Keratinocyte (primary cell): ENCODE results near the gene SHROOM1. TPM values are rescaled to one million over a fixed set of nuclear protein-coding genes. Genes with fewer than 3 reads are reported as not detected.
"Not testable (repeated sequence)": the region's sequence is repeated elsewhere in the genome, so short reads cannot be mapped to it uniquely, and the experiment has no call there.

Experiments used
- DNase-seq: peaks from one replicate; pipeline ENCODE4 v3.0.0-alpha.2; 2011; ENCODE audit warnings: low read depth, missing footprints, low spot score
- FAIRE-seq: peaks from 2 replicates; lab custom pipeline; 2011; peaks lifted over from hg19 to GRCh38; lab: Jason Lieb, UNC
- H2AFZ ChIP-seq: 2 replicates; pipeline ENCODE4 v1.6.0; 2012; ENCODE audit warnings: low read length, control low read depth, inconsistent platforms; ENCODE audit not compliant: control insufficient read depth
- H3K27ac ChIP-seq: 2 replicates; pipeline ENCODE4 v1.5.1; 2011; ENCODE audit warnings: low read length; ENCODE audit not compliant: control insufficient read depth, insufficient read depth
- H3K27me3 ChIP-seq: 3 replicates; pipeline ENCODE4 v1.6.0; 2011; ENCODE audit warnings: low read length; ENCODE audit not compliant: control insufficient read depth, insufficient read depth; ENCODE audit errors: extremely low read depth
- H3K36me3 ChIP-seq, 2 experiments: 2 replicates in 1 of 2; 3 replicates in 1 of 2; pipeline ENCODE4 v1.5.1; 2011; ENCODE audit warnings: low read length in 2 of 2, mild to moderate bottlenecking in 1 of 2; ENCODE audit not compliant: control insufficient read depth in 2 of 2, insufficient read depth in 2 of 2; ENCODE audit errors: extremely low read depth in 1 of 2
- H3K4me1 ChIP-seq: 3 replicates; pipeline ENCODE4 v1.5.1; 2011; ENCODE audit warnings: low read length; ENCODE audit not compliant: control insufficient read depth, insufficient read depth; ENCODE audit errors: extremely low read depth
- H3K4me2 ChIP-seq: 3 replicates; pipeline ENCODE4 v1.6.0; 2011; ENCODE audit warnings: low read depth, low read length; ENCODE audit not compliant: control insufficient read depth, insufficient read depth; ENCODE audit errors: extremely low read depth
- H3K4me3 ChIP-seq, 3 experiments: fragments of 200-600 bp in 1 of 3; sonication (generic) in 1 of 3; 2 replicates in 2 of 3; 3 replicates in 1 of 3; pipeline ENCODE4 v1.5.1; 2011 to 2016; ENCODE audit warnings: low read length in 3 of 3, mild to moderate bottlenecking in 3 of 3, control low read depth in 2 of 3, inconsistent platforms in 1 of 3, low read depth in 1 of 3, mixed read lengths in 1 of 3, mixed run types in 1 of 3, moderate library complexity in 1 of 3; ENCODE audit not compliant: control insufficient read depth in 2 of 3, insufficient read depth in 2 of 3; ENCODE audit errors: extremely low read depth in 1 of 3
- H3K79me2 ChIP-seq: 2 replicates; pipeline ENCODE4 v1.6.0; 2012; ENCODE audit warnings: low read length; ENCODE audit not compliant: control insufficient read depth, insufficient read depth
- H3K9ac ChIP-seq: 3 replicates; pipeline ENCODE4 v1.6.0; 2011; ENCODE audit warnings: low read length; ENCODE audit not compliant: control insufficient read depth, insufficient read depth; ENCODE audit errors: extremely low read depth
- H3K9me1 ChIP-seq: 3 replicates; pipeline ENCODE4 v1.6.0; 2011; ENCODE audit warnings: low read length; ENCODE audit not compliant: control insufficient read depth, insufficient read depth; ENCODE audit errors: extremely low read depth
- H3K9me3 ChIP-seq: 2 replicates; pipeline ENCODE4 v1.5.1; 2012; ENCODE audit warnings: low read depth, low read length; ENCODE audit not compliant: control insufficient read depth
- H4K20me1 ChIP-seq: 3 replicates; pipeline ENCODE4 v1.6.0; 2011; ENCODE audit warnings: low read length; ENCODE audit not compliant: control insufficient read depth, insufficient read depth; ENCODE audit errors: extremely low read depth
- CTCF ChIP-seq, 3 experiments: IDR thresholded peaks in 1 of 3; conservative IDR thresholded peaks in 1 of 3; optimal IDR thresholded peaks in 1 of 3; 2 replicates in 2 of 3; 3 replicates in 1 of 3; pipeline versions ENCODE3 to v1.5.1; 2011; ENCODE audit warnings: low read length in 3 of 3, mild to moderate bottlenecking in 3 of 3, moderate library complexity in 2 of 3, control low read depth in 1 of 3, inconsistent platforms in 1 of 3; ENCODE audit not compliant: insufficient read depth in 2 of 3; ENCODE audit errors: extremely low read depth in 1 of 3
- EZH2 ChIP-seq: IDR thresholded peaks from one replicate; pipeline ENCODE4 v1.6.1; 2012; ENCODE audit warnings: inconsistent platforms, mild to moderate bottlenecking, low read length, moderate library complexity
- dilution Hi-C: fragments of 300-500 bp; cut with MboI; formaldehyde crosslinking; loops from one replicate; pipeline ENCODE4 v1.7.0; 2020; ENCODE audit warnings: low sequenced_read_pairs; ENCODE audit not compliant: extremely low pct_ligation_motif_present
- polyA plus RNA-seq, 5 experiments: library from polyadenylated mRNA; depleted of rRNA in 3 of 5; stranded (reverse) in 3 of 5; stranded (forward) in 1 of 5; unstranded in 1 of 5; fragments of >200 nt; gene quantifications; 1 replicate in 1 of 5; 2 replicates in 3 of 5; 3 replicates in 1 of 5; pipeline versions ENCODE4 v1.2.1 to v1.2.3, GENCODE V29; 2011 to 2012; ENCODE audit warnings: missing spikeins in 2 of 5, low read depth in 1 of 5, low replicate concordance in 1 of 5

The SHROOM1 gene
- polyA plus RNA-seq, 1 donor (not counting 4 experiments of a cell fraction or from before 2014, with no cell fraction given), result 0.25 TPM

GRCh38 chr5:132859889-132860437 lies 29.5 kb upstream of the SHROOM1 start:
- H3K9me3 ChIP-seq, result no peaks in the 10 kb centered on the region
- H3K9ac ChIP-seq, result no peak overlapping the region
- DNase-seq, result no peak
- H3K27me3 ChIP-seq, result no peaks in the 10 kb centered on the region
- TF ChIP-seq CTCF (optimal IDR thresholded peaks at IDR 0.05 in 1 of 3, IDR thresholded peaks at IDR 0.05 in 1 of 3, conservative IDR thresholded peaks at IDR 0.05 in 1 of 3; ENCODE audit: extremely low read depth in 1 of 3, insufficient read depth in 2 of 3, low read length in 3 of 3), result no peak
- TF ChIP-seq EZH2, result no peak
- FAIRE-seq, result no peak
- H3K36me3 ChIP-seq, result no peaks in the 10 kb centered on the region
- H3K4me1 ChIP-seq, result no peaks in the 10 kb centered on the region
- H3K27ac ChIP-seq, result no peak overlapping the region
- dilution Hi-C loops, result no loop called here
- no peak overlapping the region for H2AFZ ChIP-seq
- H3K4me2 ChIP-seq, result no peak overlapping the region
- no peak overlapping the region for H3K4me3 ChIP-seq
- H3K9me1 ChIP-seq, result no peaks in the 10 kb centered on the region
- no peaks in the 10 kb centered on the region for H3K79me2 ChIP-seq
- no peaks in the 10 kb centered on the region for H4K20me1 ChIP-seq

DNA sequence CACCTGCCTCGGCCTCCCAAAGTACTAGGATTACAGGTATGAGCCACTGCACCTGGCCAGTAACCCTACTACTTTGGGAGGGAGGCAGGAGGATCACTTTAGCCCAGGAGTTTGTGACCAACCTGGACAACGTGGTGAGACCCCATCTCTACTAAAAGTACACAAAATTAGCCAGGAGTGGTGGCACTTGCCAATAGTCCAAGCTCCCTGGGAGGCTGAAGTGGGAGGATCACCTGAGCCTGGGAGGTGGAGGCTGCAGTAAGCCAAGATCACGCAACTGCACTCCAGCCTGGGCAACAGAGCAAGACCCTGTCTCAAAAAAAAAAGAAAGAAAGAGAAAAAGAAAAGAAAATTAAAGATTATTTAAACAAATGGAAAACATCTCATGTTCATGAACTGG lies 25.6 kb upstream of the SHROOM1 start:
- H3K27me3 ChIP-seq, result no peaks in the 10 kb centered on the region
- TF ChIP-seq CTCF (optimal IDR thresholded peaks at IDR 0.05 in 1 of 3, IDR thresholded peaks at IDR 0.05 in 1 of 3, conservative IDR thresholded peaks at IDR 0.05 in 1 of 3; ENCODE audit: extremely low read depth in 1 of 3, insufficient read depth in 2 of 3, low read length in 3 of 3) (no peak), EZH2 (no peak)
- DNase-seq (no peak), FAIRE-seq (no peak)
- H3K9ac ChIP-seq, result no peak overlapping the region
- no peaks in the 10 kb centered on the region for H3K36me3 ChIP-seq
- dilution Hi-C loops, result no loop called here
- no peak overlapping the region for H3K27ac ChIP-seq
- no peaks in the 10 kb centered on the region for H3K4me1 ChIP-seq
- no peaks in the 10 kb centered on the region for H4K20me1 ChIP-seq
- no peak overlapping the region for H3K4me2 ChIP-seq
- no peaks in the 10 kb centered on the region for H3K79me2 ChIP-seq
- no peak overlapping the region for H3K4me3 ChIP-seq
- no peaks in the 10 kb centered on the region for H3K9me1 ChIP-seq
- no peaks in the 10 kb centered on the region for H3K9me3 ChIP-seq
- no peak overlapping the region for H2AFZ ChIP-seq

DNA sequence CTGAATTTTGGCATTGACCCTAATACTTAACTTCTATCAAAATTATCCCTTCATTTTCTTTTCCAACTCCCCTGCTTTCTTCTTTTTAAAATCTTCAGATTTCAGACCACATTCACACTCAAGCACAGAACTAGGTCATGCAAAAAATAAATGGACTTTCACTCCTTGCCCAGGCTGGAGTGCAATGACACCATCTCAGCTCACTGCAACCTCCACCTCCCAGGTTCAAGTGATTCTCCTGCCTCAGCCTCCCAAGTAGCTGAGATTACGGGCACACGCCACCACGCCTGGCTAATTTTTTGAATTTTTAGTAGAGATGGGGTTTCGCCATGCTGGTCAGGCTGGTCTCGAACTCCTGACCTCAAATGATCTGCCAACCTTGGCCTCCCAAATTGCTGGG lies 24.5 kb upstream of the SHROOM1 start:
- H3K4me2 ChIP-seq, FAIRE-seq, DNase-seq: not testable (repeated sequence)

More for the DNA sequence above, 24.5 kb upstream of the SHROOM1 start:
- H3K27me3 ChIP-seq, dilution Hi-C loops, H3K9ac ChIP-seq, H3K9me3 ChIP-seq, H2AFZ ChIP-seq, H3K79me2 ChIP-seq, H3K9me1 ChIP-seq, H4K20me1 ChIP-seq, H3K4me1 ChIP-seq, H3K27ac ChIP-seq, H3K36me3 ChIP-seq, H3K4me3 ChIP-seq: not testable (repeated sequence)
